T-helper 1 cell treated with Interleukin-12 subunit alpha and Interleukin-12 subunit beta and Interleukin-4 antibody, amounts not matched to agents 30 μg/mL and 1 μg/mL, for 36 hours (primary cell): ENCODE results near the gene CBY2.
"Not testable (repeated sequence)": the region's sequence is repeated elsewhere in the genome, so short reads cannot be mapped to it uniquely, and the experiment has no call there.

Experiments used
- H3K27ac Mint-ChIP-seq: one replicate; pipeline ENCODE4 v1.8.0; 2021; ENCODE audit warnings: mild to moderate bottlenecking, mixed read lengths
- H3K27me3 Mint-ChIP-seq: one replicate; pipeline ENCODE4 v1.8.0; 2021; ENCODE audit warnings: low read depth, mixed read lengths
- H3K36me3 Mint-ChIP-seq: one replicate; pipeline ENCODE4 v1.8.0; 2021; ENCODE audit warnings: low read depth, mixed read lengths
- H3K4me1 Mint-ChIP-seq: one replicate; pipeline ENCODE4 v1.8.0; 2021; ENCODE audit warnings: low read depth, mixed read lengths
- H3K4me3 Mint-ChIP-seq: one replicate; pipeline ENCODE4 v1.8.0; 2021; ENCODE audit warnings: mild to moderate bottlenecking, moderate library complexity, mixed read lengths
- H3K9me3 Mint-ChIP-seq: one replicate; pipeline ENCODE4 v1.8.0; 2021; ENCODE audit warnings: mixed read lengths

Gene CBY2

GRCh38 chr13:45747071-45747470, 45.0 kb downstream of the CBY2 start:
- H3K27ac Mint-ChIP-seq, result no peak overlapping the region
- no peaks in the 10 kb centered on the region for H3K27me3 Mint-ChIP-seq
- H3K4me3 Mint-ChIP-seq, result no peak overlapping the region
- H3K9me3 Mint-ChIP-seq, result no peaks in the 10 kb centered on the region
- no peaks in the 10 kb centered on the region for H3K4me1 Mint-ChIP-seq
- no peaks in the 10 kb centered on the region for H3K36me3 Mint-ChIP-seq

- Mint-ChIP-seq H3K36me3 (no peaks in the 10 kb centered on the region), H3K27me3 (no peaks in the 10 kb centered on the region), H3K4me1 (no peaks in the 10 kb centered on the region), H3K9me3 (no peaks in the 10 kb centered on the region), H3K27ac (no peak overlapping the region), H3K4me3 (no peak overlapping the region)
Measured at GRCh38 chr13:45748941-45749759, 47.0 kb downstream of the CBY2 start.

GRCh38 chr13:45750566-45750965, 48.4 kb downstream of the CBY2 start:
- no peak overlapping the region for H3K27ac Mint-ChIP-seq
- peaks cover 4% of the 10 kb centered on the region for H3K9me3 Mint-ChIP-seq
- no peaks in the 10 kb centered on the region for H3K4me1 Mint-ChIP-seq
- no peaks in the 10 kb centered on the region for H3K27me3 Mint-ChIP-seq
- H3K36me3 Mint-ChIP-seq, result no peaks in the 10 kb centered on the region
- H3K4me3 Mint-ChIP-seq, result no peak overlapping the region

GRCh38 chr13:45751885-45752284, 49.8 kb downstream of the CBY2 start:
- H3K4me3 Mint-ChIP-seq, result no peak overlapping the region
- no peak overlapping the region for H3K27ac Mint-ChIP-seq
- H3K27me3 Mint-ChIP-seq, result no peaks in the 10 kb centered on the region
- H3K36me3 Mint-ChIP-seq, result no peaks in the 10 kb centered on the region
- H3K4me1 Mint-ChIP-seq, result no peaks in the 10 kb centered on the region
- H3K9me3 Mint-ChIP-seq, result peaks cover 6% of the 10 kb centered on the region

- Mint-ChIP-seq H3K27me3 (no peaks in the 10 kb centered on the region), H3K9me3 (peaks cover 12% of the 10 kb centered on the region), H3K4me3 (no peak overlapping the region), H3K27ac (no peak overlapping the region), H3K4me1 (no peaks in the 10 kb centered on the region), H3K36me3 (no peaks in the 10 kb centered on the region)
Measured at GRCh38 chr13:45752510-45752909, 50.4 kb downstream of the CBY2 start.

GRCh38 chr13:45756498-45756897, 54.4 kb downstream of the CBY2 start:
- H3K4me1 Mint-ChIP-seq, H3K4me3 Mint-ChIP-seq, H3K27me3 Mint-ChIP-seq, H3K36me3 Mint-ChIP-seq, H3K27ac Mint-ChIP-seq: not testable (repeated sequence)
- H3K9me3 Mint-ChIP-seq, result peaks cover 19% of the 10 kb centered on the region

- H3K4me3 Mint-ChIP-seq, H3K27me3 Mint-ChIP-seq, H3K4me1 Mint-ChIP-seq, H3K36me3 Mint-ChIP-seq, H3K27ac Mint-ChIP-seq: not testable (repeated sequence)
- H3K9me3 Mint-ChIP-seq, result peaks cover 19% of the 10 kb centered on the region
Measured at GRCh38 chr13:45757589-45757988, 55.5 kb downstream of the CBY2 start.

GRCh38 chr13:45763419-45763818, 61.3 kb downstream of the CBY2 start:
- H3K4me3 Mint-ChIP-seq, result no peak overlapping the region
- no peak overlapping the region for H3K27ac Mint-ChIP-seq
- H3K4me1 Mint-ChIP-seq, result peaks cover under 1% of the 10 kb centered on the region
- H3K27me3 Mint-ChIP-seq, result peaks cover 18% of the 10 kb centered on the region
- no peaks in the 10 kb centered on the region for H3K36me3 Mint-ChIP-seq
- H3K9me3 Mint-ChIP-seq, result no peaks in the 10 kb centered on the region
